ENCODE results near the gene SLC38A10. TPM values are rescaled to one million over a fixed set of nuclear protein-coding genes. Genes with fewer than 3 reads are reported as not detected.
A peak's percentile ranks its signal among the peaks of the same experiment; 100 is the strongest.

The SLC38A10 gene
- polyA plus RNA-seq, 1 donor from 2014 or later = 37.4 TPM

GRCh38 chr17:81322271-81323082 is 27.4 kb upstream of the SLC38A10 start:
- Histone ChIP-seq H3F3A (ENCODE audit: insufficient read depth, low read length, poor library complexity, severe bottlenecking) (no peaks in the 10 kb centered on the region), H3K4me2 (ENCODE audit: low read length) (no peak overlapping the region), H3K36me3 (ENCODE audit: insufficient read depth, low read length) (no peaks in the 10 kb centered on the region), H3K79me2 (replicated peaks; ENCODE audit: insufficient read depth, low read length) (no peaks in the 10 kb centered on the region), H2AFZ (ENCODE audit: low read depth, low read length) (no peak overlapping the region), H3K27ac (ENCODE audit: low read length) (no peak overlapping the region), H3K9me2 (ENCODE audit: insufficient read depth, low read length) (no peaks in the 10 kb centered on the region), H3K9me3 (ENCODE audit: low read length) (no peaks in the 10 kb centered on the region), H3K4me3 (ENCODE audit: low read length) (no peak overlapping the region), H3K9ac (ENCODE audit: low read length) (no peak overlapping the region), H4K20me1 (ENCODE audit: insufficient read depth) (no peaks in the 10 kb centered on the region), H3K27me3 (ENCODE audit: insufficient read depth, low read depth, low read length) (no peaks in the 10 kb centered on the region)
- TF ChIP-seq RAD21 (conservative IDR thresholded peaks at IDR 0.05) (no peak), EP300 (conservative IDR thresholded peaks at IDR 0.05; ENCODE audit: poor library complexity, severe bottlenecking) (no peak), MXI1 (conservative IDR thresholded peaks at IDR 0.05; ENCODE audit: poor library complexity, severe bottlenecking) (no peak), EZH2 (IDR thresholded peaks at IDR 0.05; ENCODE audit: borderline replicate concordance, insufficient read depth, low read length, poor library complexity, severe bottlenecking) (no peak), SMC3 (conservative IDR thresholded peaks at IDR 0.05; ENCODE audit: poor library complexity) (no peak), TAF1 (IDR thresholded peaks at IDR 0.05; ENCODE audit: low read depth) (no peak), POLR2AphosphoS5 (IDR thresholded peaks at IDR 0.05) (no peak), REST (IDR thresholded peaks at IDR 0.05; ENCODE audit: borderline replicate concordance) (no peak)

DNA sequence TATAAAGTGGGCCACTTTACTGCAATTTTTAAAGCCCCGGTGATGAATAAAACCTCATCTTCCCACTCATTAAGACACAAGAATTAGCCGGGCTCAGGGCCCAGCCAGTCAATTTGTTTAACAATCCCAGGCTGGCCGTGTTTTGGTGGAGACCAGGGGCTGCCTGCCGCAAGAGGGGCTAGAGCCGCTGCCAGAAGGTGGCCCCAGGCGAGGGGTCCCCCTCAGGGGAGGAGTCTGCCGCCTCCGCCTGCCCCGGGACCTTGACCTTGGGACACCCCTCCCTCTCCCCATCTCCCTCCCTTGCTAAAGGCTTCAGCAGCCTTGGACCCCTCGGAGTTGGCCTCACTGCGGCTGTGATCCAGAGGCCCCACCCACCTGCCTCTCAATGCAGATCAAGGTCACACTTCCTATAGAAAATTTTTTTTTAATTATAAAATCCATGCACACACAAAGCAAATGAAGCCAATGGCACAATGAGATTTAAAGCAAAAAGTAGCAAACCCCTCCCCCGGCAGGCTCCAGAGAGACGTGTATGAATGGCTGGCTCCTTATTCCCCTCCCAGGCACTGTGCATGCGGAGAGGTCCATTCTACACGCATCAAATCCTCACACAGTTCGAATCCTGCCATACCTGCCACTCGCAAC is 23.0 kb upstream of the SLC38A10 start:
- Histone ChIP-seq H4K20me1 (ENCODE audit: insufficient read depth) (no peaks in the 10 kb centered on the region), H3F3A (ENCODE audit: insufficient read depth, low read length, poor library complexity, severe bottlenecking) (no peaks in the 10 kb centered on the region), H3K79me2 (replicated peaks; ENCODE audit: insufficient read depth, low read length) (no peaks in the 10 kb centered on the region), H3K9me3 (ENCODE audit: low read length) (no peaks in the 10 kb centered on the region), H3K4me2 (ENCODE audit: low read length) (no peak overlapping the region), H3K4me3 (ENCODE audit: low read length) (no peak overlapping the region), H3K27ac (ENCODE audit: low read length) (peak overlapping the region; percentile 19), H3K27me3 (ENCODE audit: insufficient read depth, low read depth, low read length) (no peaks in the 10 kb centered on the region), H3K9me2 (ENCODE audit: insufficient read depth, low read length) (no peaks in the 10 kb centered on the region), H2AFZ (ENCODE audit: low read depth, low read length) (no peak overlapping the region), H3K36me3 (ENCODE audit: insufficient read depth, low read length) (no peaks in the 10 kb centered on the region), H3K9ac (ENCODE audit: low read length) (peak overlapping the region; percentile 31)
- TF ChIP-seq EP300 (conservative IDR thresholded peaks at IDR 0.05; ENCODE audit: poor library complexity, severe bottlenecking) = no peak
- TF ChIP-seq EZH2 (IDR thresholded peaks at IDR 0.05; ENCODE audit: borderline replicate concordance, insufficient read depth, low read length, poor library complexity, severe bottlenecking) = no peak
- no peak for TF ChIP-seq MXI1 (conservative IDR thresholded peaks at IDR 0.05; ENCODE audit: poor library complexity, severe bottlenecking)
- no peak for TF ChIP-seq RAD21 (conservative IDR thresholded peaks at IDR 0.05)
- no peak for TF ChIP-seq SMC3 (conservative IDR thresholded peaks at IDR 0.05; ENCODE audit: poor library complexity)
- TF ChIP-seq, protein P1, sequence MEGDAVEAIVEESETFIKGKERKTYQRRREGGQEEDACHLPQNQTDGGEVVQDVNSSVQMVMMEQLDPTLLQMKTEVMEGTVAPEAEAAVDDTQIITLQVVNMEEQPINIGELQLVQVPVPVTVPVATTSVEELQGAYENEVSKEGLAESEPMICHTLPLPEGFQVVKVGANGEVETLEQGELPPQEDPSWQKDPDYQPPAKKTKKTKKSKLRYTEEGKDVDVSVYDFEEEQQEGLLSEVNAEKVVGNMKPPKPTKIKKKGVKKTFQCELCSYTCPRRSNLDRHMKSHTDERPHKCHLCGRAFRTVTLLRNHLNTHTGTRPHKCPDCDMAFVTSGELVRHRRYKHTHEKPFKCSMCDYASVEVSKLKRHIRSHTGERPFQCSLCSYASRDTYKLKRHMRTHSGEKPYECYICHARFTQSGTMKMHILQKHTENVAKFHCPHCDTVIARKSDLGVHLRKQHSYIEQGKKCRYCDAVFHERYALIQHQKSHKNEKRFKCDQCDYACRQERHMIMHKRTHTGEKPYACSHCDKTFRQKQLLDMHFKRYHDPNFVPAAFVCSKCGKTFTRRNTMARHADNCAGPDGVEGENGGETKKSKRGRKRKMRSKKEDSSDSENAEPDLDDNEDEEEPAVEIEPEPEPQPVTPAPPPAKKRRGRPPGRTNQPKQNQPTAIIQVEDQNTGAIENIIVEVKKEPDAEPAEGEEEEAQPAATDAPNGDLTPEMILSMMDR (IDR thresholded peaks at IDR 0.05; ENCODE audit: poor library complexity, severe bottlenecking) = no peak
- no peak for TF ChIP-seq POLR2AphosphoS5 (IDR thresholded peaks at IDR 0.05)
- TF ChIP-seq TAF1 (IDR thresholded peaks at IDR 0.05; ENCODE audit: low read depth) = no peak
- TF ChIP-seq REST (IDR thresholded peaks at IDR 0.05; ENCODE audit: borderline replicate concordance) = no peak
